Activated B cell treated with CpG ODN at 0.5 μM for 24 hours (primary cell): ENCODE results near the gene CHD1L. TPM values are rescaled to one million over a fixed set of nuclear protein-coding genes. Genes with fewer than 3 reads are reported as not detected.

ENCODE experiments used
- ATAC-seq: fragments of 200-7000 bp; cut with Tn5 transposase; one replicate; pipeline ENCODE4 v1.10.0; 2021; ENCODE audit warnings: low read depth, mild to moderate bottlenecking, moderate library complexity
- CTCF ChIA-PET: fragments of 350-600 bp; sonication (Branson Sonifier 250); formaldehyde crosslinking; loops from one replicate; lab custom pipeline; 2021; ENCODE audit warnings: antibody characterized with exemption; lab: Charles Lee
- POLR2A ChIA-PET: fragments of 350-600 bp; sonication (Branson Sonifier 250); formaldehyde crosslinking; loops from one replicate; lab custom pipeline; 2021; ENCODE audit warnings: antibody characterized with exemption; lab: Charles Lee
- DNase-seq: peaks from one replicate; pipeline ENCODE4 v3.0.0; 2022
- H3K27ac Mint-ChIP-seq: one replicate; pipeline ENCODE4 v1.8.0; 2020; ENCODE audit warnings: mixed read lengths
- H3K27me3 Mint-ChIP-seq: one replicate; pipeline ENCODE4 v1.8.0; 2021; ENCODE audit warnings: mixed read lengths
- H3K36me3 Mint-ChIP-seq: one replicate; pipeline ENCODE4 v1.8.0; 2021; ENCODE audit warnings: low read depth, mixed read lengths
- H3K4me1 Mint-ChIP-seq: one replicate; pipeline ENCODE4 v1.8.0; 2021; ENCODE audit warnings: mixed read lengths
- H3K4me3 Mint-ChIP-seq: one replicate; pipeline ENCODE4 v1.8.0; 2020; ENCODE audit warnings: mild to moderate bottlenecking, mixed read lengths
- H3K9me3 Mint-ChIP-seq: one replicate; pipeline ENCODE4 v1.8.0; 2020; ENCODE audit warnings: mixed read lengths
- CTCF ChIP-seq: fragments of 200-600 bp; IDR thresholded peaks from one replicate; pipeline ENCODE4 v1.8.0; 2022; ENCODE audit warnings: antibody characterized with exemption, mild to moderate bottlenecking
- intact Hi-C: fragments of 100-400 bp; cut with micrococcal nuclease; formaldehyde crosslinking; loops from one replicate; pipeline ENCODE4 v1.15.1; 2024
- total RNA-seq: library from RNA; stranded (reverse); gene quantifications from 2 replicates; pipeline ENCODE4 v1.2.3, GENCODE V29; 2022

CHD1L gene
- total RNA-seq, 1 donor from 2014 or later, result 55.7 TPM

GRCh38 chr1:147245129-147245528 is 2.6 kb downstream of the CHD1L start:
- H3K9me3 Mint-ChIP-seq, result no peaks in the 10 kb centered on the region
- H3K4me3 Mint-ChIP-seq, result no peak overlapping the region
- no peak overlapping the region for H3K27ac Mint-ChIP-seq
- H3K36me3 Mint-ChIP-seq, result peaks cover 5% of the 10 kb centered on the region
- intact Hi-C loops, result loop anchor here (10.0 kb wide), 2 partner anchors 350 to 870 kb away; no protein-coding TSS in a partner anchor
- CTCF ChIA-PET, result no interaction called here
- no peak for ATAC-seq
- DNase-seq, result no peak
- H3K27me3 Mint-ChIP-seq, result no peaks in the 10 kb centered on the region
- peaks cover 49% of the 10 kb centered on the region for H3K4me1 Mint-ChIP-seq
- no peak for TF ChIP-seq CTCF
- POLR2A ChIA-PET, result no interaction called here

- CTCF ChIA-PET, result no interaction called here
- H3K4me1 Mint-ChIP-seq, result peaks cover 52% of the 10 kb centered on the region
- intact Hi-C loops, result loop anchor here (10.0 kb wide), 2 partner anchors 349 to 871 kb away; no protein-coding TSS in a partner anchor
- POLR2A ChIA-PET, result no interaction called here
- no peak overlapping the region for H3K4me3 Mint-ChIP-seq
- peak overlapping the region; percentile 6 for H3K27ac Mint-ChIP-seq
- DNase-seq (no peak), ATAC-seq (no peak)
- H3K27me3 Mint-ChIP-seq, result no peaks in the 10 kb centered on the region
- no peak for TF ChIP-seq CTCF
- H3K9me3 Mint-ChIP-seq, result no peaks in the 10 kb centered on the region
- H3K36me3 Mint-ChIP-seq, result peaks cover 5% of the 10 kb centered on the region
Observed at GRCh38 chr1:147245586-147246021, 3.1 kb downstream of the CHD1L start.

GRCh38 chr1:147246044-147246690 is 3.7 kb downstream of the CHD1L start:
- ATAC-seq, result no peak
- ChIA-PET CTCF (no interaction called here), POLR2A (no interaction called here)
- Mint-ChIP-seq H3K9me3 (no peaks in the 10 kb centered on the region), H3K27ac (peak overlapping the region; percentile 6), H3K36me3 (peaks cover 7% of the 10 kb centered on the region), H3K27me3 (no peaks in the 10 kb centered on the region), H3K4me3 (no peak overlapping the region), H3K4me1 (peaks cover 57% of the 10 kb centered on the region)
- intact Hi-C loops, result loop anchor here (10.0 kb wide), 2 partner anchors 349 to 871 kb away; no protein-coding TSS in a partner anchor
- DNase-seq, result no peak
- TF ChIP-seq CTCF, result no peak

- H3K9me3 Mint-ChIP-seq, result no peaks in the 10 kb centered on the region
- H3K36me3 Mint-ChIP-seq, result peaks cover 7% of the 10 kb centered on the region
- peak overlapping the region; percentile 47 for H3K27ac Mint-ChIP-seq
- no peak for ATAC-seq
- ChIA-PET POLR2A (no interaction called here), CTCF (no interaction called here)
- intact Hi-C loops, result loop anchor here (10.0 kb wide), 2 partner anchors 348 to 872 kb away; no protein-coding TSS in a partner anchor
- H3K4me3 Mint-ChIP-seq, result peak overlapping the region; percentile 33
- no peak for TF ChIP-seq CTCF
- H3K27me3 Mint-ChIP-seq, result no peaks in the 10 kb centered on the region
- DNase-seq, result no peak
- H3K4me1 Mint-ChIP-seq, result peaks cover 56% of the 10 kb centered on the region
Observed at GRCh38 chr1:147246910-147247655, 4.6 kb downstream of the CHD1L start.

GRCh38 chr1:147247656-147248238 is 5.3 kb downstream of the CHD1L start:
- no peaks in the 10 kb centered on the region for H3K27me3 Mint-ChIP-seq
- TF ChIP-seq CTCF, result no peak
- ChIA-PET POLR2A (no interaction called here), CTCF (no interaction called here)
- H3K4me3 Mint-ChIP-seq, result no peak overlapping the region
- ATAC-seq (no peak), DNase-seq (no peak)
- peaks cover 58% of the 10 kb centered on the region for H3K4me1 Mint-ChIP-seq
- H3K27ac Mint-ChIP-seq, result peak overlapping the region; percentile 27
- intact Hi-C loops, result loop anchor here (10.0 kb wide), 2 partner anchors 347 to 873 kb away; no protein-coding TSS in a partner anchor
- H3K9me3 Mint-ChIP-seq, result no peaks in the 10 kb centered on the region
- peaks cover 12% of the 10 kb centered on the region for H3K36me3 Mint-ChIP-seq
